HL-60 (cell line): ENCODE results near the gene MYPN.
"Not testable (repeated sequence)": the region's sequence is repeated elsewhere in the genome, so short reads cannot be mapped to it uniquely, and the experiment has no call there.

ENCODE experiments used
- CTCF ChIP-seq: IDR thresholded peaks from one replicate; pipeline ENCODE4 v1.5.1; 2011; ENCODE audit warnings: low read length, control low read depth, inconsistent platforms; ENCODE audit not compliant: insufficient read depth
- GABPA ChIP-seq: IDR thresholded peaks from 2 replicates; pipeline ENCODE4 v1.6.1; 2012; ENCODE audit warnings: low read depth
- POLR2AphosphoS5 ChIP-seq: IDR thresholded peaks from 2 replicates; pipeline ENCODE4 v1.6.1; 2012; ENCODE audit warnings: low read depth
- SPI1 ChIP-seq: IDR thresholded peaks from 2 replicates; pipeline ENCODE4 v1.6.1; 2012; ENCODE audit warnings: low read depth, mild to moderate bottlenecking, borderline replicate concordance
- TF ChIP-seq, protein P1 (sequence below): IDR thresholded peaks from 2 replicates; pipeline ENCODE4 v1.6.1; 2012; ENCODE audit warnings: low read depth; ENCODE audit not compliant: insufficient replicate concordance

- TF ChIP-seq CTCF, POLR2AphosphoS5, GABPA, SPI1: not testable (repeated sequence)
- TF ChIP-seq, protein P1, sequence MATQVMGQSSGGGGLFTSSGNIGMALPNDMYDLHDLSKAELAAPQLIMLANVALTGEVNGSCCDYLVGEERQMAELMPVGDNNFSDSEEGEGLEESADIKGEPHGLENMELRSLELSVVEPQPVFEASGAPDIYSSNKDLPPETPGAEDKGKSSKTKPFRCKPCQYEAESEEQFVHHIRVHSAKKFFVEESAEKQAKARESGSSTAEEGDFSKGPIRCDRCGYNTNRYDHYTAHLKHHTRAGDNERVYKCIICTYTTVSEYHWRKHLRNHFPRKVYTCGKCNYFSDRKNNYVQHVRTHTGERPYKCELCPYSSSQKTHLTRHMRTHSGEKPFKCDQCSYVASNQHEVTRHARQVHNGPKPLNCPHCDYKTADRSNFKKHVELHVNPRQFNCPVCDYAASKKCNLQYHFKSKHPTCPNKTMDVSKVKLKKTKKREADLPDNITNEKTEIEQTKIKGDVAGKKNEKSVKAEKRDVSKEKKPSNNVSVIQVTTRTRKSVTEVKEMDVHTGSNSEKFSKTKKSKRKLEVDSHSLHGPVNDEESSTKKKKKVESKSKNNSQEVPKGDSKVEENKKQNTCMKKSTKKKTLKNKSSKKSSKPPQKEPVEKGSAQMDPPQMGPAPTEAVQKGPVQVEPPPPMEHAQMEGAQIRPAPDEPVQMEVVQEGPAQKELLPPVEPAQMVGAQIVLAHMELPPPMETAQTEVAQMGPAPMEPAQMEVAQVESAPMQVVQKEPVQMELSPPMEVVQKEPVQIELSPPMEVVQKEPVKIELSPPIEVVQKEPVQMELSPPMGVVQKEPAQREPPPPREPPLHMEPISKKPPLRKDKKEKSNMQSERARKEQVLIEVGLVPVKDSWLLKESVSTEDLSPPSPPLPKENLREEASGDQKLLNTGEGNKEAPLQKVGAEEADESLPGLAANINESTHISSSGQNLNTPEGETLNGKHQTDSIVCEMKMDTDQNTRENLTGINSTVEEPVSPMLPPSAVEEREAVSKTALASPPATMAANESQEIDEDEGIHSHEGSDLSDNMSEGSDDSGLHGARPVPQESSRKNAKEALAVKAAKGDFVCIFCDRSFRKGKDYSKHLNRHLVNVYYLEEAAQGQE = not testable (repeated sequence)
Measured at GRCh38 chr10:68076081-68076480, 33.2 kb upstream of the MYPN start.
